GM19397 (cell line): ENCODE results near the gene RNF212.
A peak's percentile ranks its signal among the peaks of the same experiment; 100 is the strongest.

Experiments used
- ATAC-seq: cut with Tn5 transposase; IDR thresholded peaks from one replicate; pipeline ENCODE4 v1.9.1; 2021; ENCODE audit warnings: mild to moderate bottlenecking, moderate library complexity; ENCODE audit not compliant: unreplicated experiment

Gene RNF212

DNA sequence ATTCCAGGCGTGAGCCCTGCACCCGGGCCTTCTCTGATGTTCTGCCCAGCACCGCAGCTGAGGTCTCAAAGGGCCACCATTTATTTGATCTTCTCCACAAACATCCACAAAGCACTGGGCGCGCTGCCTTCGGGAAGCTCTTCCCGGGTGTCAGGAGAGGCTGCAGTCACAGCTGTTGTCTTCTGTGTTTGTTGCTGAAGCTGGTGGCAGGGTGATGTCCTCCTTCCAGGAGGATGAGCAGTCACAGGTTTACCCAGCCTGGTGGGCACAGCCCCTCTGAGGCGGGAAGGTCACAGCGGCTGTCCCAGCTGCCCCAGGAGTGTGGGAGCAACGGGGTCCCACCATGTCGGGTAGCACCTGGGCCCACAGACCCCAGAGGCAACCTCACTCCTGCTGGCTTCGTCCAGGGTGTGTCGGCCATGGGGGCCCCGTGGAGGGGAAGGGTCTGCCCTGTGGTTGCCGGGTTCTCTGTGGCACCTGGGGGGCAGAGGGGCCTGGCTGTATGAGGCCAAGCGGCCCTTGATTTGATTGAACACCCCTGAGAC lies 74.3 kb downstream of the RNF212 start:
- no peak for ATAC-seq

DNA sequence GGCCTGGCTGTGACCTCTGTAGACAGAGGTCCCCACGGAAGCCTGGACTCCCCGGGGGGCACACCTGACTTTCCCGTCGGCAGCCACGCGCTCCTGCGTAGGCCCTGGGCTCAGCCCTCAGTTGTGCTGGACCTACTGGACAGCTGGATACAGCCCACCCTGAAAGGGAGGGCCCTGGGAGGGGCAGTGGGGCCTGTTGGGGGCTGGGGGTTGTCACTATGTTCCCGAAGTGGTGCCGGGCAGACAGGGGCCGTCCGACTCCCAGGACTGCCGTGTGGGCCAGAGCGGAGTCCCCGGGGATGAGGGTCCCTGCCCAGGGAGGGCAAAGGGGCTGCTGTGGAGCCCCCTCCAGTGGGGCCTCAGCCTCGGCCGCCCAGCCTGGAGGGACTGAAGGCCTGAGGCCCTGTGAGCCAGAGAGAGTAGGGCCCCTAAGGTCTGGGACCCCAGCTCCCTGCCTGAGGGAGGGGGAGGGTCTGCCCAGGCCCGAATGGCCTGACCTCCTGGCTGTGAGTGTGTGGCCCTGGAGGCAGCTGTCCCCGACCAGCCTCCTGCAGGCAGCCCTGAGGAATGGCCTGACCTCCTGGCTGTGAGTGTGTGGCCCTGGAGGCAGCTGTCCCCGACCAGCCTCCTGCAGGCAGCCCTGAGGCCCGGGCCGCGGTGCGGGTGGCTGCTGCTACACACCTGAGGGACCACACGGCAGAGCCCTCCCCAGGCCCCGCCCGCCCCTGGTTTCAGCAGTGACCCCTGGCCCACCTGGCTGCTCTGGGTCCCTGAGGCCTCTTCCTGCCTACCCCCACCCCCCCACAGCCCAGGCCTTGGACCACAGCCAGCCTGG lies 76.2 kb downstream of the RNF212 start:
- ATAC-seq = no peak

DNA sequence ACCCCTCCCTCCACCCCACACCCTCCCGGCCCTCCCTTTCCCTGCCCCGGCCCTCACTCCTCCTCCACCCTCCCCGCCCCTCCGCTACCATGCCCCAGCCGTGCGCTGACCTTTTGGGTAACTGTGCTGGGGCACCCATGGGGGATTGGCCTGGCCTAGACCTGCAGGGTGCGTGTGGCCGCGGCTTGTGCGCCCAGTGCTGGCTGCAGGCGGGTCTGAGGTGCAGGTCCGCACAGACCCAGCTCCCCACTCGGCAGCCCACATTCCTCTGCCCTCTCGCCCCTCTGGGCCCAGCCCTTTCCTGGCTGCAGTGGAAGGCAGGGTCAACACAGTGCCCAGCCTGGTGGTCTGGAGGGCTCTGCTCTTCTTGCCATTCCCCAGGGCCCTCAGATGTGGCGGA lies 77.3 kb downstream of the RNF212 start:
- ATAC-seq = no peak

DNA sequence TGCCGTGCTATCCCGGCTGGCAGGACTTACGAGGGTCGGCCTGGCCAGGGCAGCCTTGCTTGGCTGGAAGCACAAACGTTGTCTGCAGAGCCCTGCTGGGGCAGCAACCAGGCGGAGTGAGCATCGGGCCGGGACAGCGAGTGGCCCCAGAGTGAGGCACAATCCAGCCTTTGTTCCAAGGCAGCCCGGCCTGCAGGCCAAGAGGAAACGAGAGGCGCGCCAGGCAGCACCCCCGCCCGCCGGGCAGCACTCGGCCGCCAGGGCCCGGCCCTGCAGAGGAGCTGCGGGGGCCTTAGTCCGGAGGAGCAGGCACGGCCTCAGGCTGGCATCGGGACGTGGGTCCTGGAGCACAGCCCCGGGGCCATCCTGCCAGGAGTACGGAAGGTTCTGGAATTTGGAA lies 77.9 kb downstream of the RNF212 start:
- no peak for ATAC-seq

DNA sequence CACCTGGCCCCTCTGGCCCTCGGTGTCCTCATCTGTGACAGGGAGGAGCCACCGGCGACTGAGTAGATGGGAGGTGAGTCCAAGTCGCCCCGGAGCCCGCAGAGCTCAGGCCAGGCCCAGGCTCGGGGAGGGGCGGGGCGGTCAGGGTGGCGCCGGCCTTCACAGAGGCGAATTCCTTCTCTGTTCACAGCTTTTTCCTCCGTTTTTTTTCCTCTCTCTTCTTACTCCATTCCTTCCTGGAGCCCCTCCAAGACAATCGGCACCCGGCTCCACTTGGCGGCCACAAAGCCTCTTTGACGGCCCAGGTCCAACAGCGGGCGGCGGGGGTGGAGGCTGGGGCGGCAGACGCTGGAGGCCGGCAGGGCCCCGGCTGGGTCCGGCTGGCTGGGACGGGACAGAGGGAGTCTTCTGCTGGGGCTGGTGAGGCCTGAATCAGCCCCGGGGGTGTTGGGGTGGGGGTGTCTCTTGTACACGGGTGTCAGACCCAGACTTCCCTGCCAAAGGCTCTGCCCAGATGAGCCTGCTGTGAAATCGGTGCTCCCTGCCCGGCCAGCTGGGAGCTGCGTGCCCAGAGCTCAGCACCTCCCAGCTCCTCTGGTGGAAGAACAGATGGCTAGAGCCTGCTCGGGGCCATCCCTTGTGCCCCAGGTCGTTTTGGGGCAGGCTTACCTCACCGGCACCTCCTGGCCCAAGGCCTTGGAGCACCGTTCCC lies 79.4 kb downstream of the RNF212 start:
- ATAC-seq = no peak

DNA sequence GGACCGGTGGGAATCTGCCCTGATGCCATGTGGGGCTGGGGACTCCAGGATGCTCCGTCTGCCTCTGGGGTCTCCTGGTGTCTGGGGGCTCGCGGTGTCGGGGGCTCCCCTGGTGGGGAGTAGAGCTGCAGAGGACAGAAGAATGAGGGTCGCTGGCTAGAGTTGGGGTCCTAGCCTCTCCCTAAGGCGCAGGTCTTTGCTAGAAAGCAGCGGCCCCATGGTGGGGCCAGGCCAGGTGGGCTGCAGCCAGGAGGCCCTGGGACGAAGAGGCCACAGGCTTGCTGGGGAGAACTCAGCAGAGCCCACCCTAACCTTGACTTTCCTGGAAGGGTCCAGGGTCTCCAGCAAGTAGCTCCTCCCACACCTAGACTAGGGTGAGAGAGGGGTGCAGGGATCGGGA lies 80.5 kb downstream of the RNF212 start:
- no peak for ATAC-seq

DNA sequence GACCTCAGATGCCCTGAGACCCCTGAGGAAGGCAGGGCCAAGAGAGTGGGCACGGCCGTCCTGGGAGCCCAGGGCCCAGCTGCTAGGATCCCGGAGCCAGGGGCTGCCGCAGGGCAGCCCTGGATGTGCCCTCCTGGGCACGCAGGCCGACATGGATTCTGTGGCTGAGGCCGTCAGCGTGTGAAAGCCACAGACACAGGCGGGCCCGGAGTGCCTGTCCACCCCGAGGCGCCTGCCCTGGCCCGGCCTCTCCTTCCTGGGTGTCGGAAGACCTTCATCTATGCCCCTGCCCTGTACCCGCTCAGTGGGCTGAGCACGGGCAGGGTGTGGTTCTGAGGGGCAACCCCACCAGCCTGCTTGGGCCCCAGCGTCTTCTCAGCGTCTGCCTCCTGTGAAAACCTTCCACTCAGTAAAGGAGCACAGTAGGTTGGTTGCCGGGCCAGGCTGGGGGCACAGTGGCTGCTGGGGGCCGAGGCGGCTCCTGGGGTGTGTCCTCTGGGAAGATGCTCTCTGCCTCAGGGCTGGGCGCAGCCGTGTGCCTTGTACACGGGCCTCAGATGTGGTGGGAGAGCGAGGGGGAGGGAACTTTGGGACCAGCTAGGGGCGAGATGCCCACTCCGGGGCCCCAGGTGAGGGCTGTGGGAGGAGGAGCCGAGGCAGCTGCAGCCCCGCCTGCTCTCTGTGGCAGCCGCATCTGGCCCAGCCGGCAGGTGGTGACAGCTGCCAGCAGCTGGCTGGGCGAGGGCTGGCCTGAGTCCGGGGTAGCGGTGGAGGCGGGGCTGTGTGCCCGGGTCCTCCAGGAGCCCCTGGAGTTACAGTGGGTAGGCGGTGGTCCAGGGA lies 81.2 kb downstream of the RNF212 start:
- no peak for ATAC-seq

DNA sequence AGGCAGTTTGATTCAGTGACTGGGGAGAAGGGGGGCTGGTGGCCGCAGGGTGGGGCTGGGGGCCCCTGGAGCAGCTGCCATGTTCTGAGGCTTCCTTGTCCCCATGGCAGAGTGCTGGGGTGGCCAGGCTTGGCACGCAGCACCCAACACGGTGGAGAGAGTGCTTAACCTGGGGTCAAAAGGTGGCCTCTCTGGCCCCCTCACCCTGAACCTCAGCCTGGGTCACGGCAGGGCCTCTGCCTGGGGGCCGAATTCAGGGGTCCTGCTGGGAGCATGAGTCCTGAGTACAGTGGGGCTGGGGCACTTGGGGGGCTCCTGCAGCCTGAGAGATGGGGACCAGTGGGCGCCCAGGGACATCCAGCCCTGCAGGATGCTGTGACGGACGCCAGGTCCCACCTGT lies 82.0 kb downstream of the RNF212 start:
- ATAC-seq = no peak

DNA sequence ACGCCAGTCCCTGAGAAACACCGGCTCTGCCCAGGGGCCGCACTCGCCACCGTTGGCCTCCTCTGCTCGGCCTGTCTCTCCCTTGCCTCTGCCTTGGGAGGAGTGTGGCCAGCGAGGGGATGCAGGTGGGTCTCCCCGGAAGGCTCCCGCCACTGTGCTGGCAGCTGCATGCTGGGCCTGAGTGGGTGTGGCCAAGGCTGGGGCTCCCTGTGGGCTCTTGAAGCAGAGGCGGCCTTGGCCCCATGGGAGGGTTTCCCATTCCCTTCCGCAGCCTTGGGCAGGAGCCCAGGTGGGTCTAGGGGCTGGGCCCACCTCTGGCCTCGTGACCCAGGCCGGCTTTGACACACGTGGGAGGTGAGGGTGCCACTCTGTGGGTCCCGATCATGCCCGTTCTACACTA lies 82.8 kb downstream of the RNF212 start:
- ATAC-seq = no peak

DNA sequence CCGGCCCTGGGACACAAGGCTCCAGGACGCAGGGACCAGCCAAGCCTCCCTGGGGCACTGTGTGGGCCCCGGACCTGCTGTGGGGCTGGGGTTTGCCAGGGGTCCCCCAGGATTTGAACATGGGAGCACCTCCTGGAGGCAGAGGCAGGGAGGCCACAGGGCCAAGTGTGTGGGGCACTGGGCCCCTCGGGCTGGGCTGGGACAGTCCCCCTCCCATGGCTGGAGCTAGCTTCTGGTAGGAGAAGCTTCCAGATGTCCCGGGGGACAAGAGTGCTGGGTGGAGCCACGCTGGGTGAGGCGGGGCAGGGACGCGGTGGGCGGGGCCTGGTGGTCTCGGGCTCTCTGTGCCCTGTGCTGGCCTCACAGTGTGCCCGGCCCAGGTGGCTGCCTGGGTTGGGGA lies 83.3 kb downstream of the RNF212 start:
- no peak for ATAC-seq

DNA sequence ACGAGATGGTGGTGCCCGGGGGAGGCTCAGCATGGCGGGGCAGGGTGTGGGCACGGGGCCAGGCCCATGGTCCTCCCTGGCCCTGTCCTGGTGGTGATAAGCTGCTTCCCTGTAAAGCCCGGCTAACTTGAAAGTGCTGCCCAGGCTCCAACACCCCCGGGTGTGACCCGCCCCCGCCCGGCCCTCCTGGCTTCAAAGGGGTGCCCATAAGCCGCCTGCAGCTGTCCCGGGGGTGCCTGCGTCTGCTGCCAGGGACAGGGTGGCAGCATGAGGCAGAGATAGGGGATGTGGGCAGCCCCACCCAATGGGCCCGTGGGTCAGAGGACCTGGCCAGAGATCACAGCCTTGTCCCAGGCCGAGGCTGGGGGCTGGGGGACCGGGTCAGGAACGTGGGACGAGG lies 83.8 kb downstream of the RNF212 start:
- ATAC-seq = no peak

DNA sequence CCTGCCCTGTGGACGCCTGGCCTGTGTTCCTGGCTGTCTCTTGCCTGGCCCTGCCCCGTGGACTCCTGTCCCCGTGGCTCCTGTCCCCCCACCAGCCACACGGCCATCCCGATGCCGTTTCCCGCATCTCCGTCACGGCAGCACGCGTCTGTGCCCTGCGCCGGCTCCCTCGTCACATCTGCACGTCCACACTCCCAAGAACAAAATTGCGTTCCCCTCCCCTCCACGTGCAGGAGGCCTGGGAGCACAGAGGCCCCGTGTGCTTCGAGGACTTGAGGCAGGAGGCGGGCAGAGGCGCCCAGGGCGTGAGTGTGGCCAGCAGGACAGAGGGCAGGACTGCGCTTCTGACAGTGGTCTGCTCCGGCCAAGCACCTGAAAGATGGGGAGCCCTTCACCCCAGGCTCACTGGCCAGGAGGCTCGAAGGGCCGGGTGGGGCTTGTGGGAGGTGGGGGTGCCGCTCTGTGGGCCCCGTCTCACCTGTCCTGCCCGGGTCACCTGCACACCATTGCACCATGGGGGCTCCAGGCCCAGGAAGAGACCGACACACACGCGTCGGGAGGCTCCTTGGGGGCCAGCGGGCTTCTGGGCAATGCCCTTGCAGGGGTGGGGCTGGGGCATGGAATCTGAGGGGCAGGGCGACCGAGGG lies 84.7 kb downstream of the RNF212 start:
- no peak for ATAC-seq

DNA sequence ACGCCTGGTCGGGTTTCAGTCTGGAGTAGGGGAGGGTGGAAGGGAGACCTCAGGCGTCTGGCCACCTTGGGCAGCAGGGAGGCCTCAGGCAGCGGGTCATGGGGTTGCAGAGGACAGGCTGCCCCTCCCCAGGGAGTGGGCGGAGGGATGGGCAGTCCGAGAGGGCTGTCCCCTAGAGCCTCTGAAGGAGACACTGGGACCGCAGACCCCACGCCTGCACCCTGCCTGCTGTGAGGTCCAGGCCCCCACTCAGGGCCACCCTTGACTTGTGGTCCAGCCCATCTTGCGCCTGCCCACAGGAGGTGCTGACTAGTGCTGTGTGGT lies 85.5 kb downstream of the RNF212 start:
- ATAC-seq = no peak

DNA sequence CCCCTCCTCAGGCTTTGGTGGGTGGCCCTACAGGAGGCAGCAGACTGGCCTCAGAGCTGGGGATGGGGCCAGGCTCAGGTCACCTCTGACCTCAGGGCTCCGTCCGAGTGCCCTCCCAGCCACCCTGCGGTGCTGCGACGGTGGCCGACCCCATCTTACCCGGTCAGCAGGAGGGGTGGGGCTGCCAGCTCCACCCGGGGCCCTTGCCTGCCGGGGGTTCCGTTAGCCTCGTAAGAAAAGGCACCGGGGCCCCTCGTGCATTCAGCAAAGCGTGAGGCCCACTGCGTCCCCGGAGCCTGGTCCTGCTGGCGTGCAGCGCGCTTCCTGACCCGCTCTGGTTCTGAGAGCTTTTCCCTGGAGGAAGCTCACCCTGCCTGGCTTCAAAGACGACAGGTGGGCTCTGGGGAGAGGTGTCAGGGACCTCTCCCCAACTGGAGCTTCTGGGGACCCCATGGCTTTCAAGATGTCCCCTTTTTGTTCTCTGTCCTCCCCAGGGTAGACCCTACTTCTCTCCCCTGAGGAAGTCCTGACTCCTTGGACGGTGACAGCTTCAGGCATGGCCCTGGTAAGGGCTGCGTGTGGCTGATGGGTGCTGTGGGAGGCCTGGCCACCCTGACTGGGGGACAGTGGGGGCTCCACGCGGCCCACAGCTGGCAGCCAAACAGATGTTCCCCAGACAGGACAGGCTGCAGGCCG lies 86.0 kb downstream of the RNF212 start:
- no peak for ATAC-seq

DNA sequence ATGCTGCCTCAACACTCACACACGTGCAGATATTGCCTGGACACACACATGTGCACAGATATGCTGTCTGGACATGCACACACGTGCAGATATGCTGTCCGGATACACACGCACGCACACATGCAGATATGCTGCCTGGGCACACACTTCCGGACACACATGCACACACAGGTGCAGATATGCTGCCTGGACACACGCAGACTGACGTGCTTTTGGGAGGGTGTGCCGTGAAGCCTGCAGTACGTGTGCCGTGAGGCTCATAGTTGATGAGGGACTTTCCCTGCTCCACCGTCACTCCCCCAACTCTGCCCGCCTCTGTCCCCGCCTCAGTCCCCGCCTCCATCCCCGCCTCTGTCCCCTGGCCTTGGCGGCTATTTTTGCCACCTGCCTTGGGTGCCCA lies 87.2 kb downstream of the RNF212 start:
- peak; percentile 61 for ATAC-seq

DNA sequence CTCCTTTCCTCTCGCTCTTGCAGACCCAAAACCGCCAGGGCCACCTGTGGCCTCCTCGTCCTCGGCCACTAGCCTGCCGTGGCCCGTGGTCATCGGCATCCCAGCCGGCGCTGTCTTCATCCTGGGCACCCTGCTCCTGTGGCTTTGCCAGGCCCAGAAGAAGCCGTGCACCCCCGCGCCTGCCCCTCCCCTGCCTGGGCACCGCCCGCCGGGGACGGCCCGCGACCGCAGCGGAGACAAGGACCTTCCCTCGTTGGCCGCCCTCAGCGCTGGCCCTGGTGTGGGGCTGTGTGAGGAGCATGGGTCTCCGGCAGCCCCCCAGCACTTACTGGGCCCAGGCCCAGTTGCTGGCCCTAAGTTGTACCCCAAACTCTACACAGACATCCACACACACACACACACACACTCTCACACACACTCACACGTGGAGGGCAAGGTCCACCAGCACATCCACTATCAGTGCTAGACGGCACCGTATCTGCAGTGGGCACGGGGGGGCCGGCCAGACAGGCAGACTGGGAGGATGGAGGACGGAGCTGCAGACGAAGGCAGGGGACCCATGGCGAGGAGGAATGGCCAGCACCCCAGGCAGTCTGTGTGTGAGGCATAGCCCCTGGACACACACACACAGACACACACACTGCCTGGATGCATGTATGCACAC lies 88.3 kb downstream of the RNF212 start:
- no peak for ATAC-seq

DNA sequence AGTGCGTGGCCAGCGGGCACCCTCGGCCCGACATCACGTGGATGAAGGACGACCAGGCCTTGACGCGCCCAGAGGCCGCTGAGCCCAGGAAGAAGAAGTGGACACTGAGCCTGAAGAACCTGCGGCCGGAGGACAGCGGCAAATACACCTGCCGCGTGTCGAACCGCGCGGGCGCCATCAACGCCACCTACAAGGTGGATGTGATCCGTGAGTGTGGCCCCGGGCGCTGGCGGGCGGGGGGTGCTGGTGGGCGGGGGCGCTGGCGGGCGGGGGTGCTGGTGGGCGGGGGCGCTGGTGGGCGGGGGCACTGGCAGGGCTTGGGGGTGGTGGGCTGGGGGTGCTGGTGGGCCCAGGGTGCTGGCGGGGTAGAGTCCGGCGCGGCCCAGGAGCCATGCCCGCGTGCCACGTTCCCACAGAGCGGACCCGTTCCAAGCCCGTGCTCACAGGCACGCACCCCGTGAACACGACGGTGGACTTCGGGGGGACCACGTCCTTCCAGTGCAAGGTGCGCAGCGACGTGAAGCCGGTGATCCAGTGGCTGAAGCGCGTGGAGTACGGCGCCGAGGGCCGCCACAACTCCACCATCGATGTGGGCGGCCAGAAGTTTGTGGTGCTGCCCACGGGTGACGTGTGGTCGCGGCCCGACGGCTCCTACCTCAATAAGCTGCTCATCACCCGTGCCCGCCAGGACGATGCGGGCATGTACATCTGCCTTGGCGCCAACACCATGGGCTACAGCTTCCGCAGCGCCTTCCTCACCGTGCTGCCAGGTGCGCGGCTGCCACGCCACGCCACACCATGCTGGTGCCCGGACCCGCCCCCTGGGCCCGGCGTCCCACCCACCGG lies 89.2 kb downstream of the RNF212 start:
- ATAC-seq = no peak

DNA sequence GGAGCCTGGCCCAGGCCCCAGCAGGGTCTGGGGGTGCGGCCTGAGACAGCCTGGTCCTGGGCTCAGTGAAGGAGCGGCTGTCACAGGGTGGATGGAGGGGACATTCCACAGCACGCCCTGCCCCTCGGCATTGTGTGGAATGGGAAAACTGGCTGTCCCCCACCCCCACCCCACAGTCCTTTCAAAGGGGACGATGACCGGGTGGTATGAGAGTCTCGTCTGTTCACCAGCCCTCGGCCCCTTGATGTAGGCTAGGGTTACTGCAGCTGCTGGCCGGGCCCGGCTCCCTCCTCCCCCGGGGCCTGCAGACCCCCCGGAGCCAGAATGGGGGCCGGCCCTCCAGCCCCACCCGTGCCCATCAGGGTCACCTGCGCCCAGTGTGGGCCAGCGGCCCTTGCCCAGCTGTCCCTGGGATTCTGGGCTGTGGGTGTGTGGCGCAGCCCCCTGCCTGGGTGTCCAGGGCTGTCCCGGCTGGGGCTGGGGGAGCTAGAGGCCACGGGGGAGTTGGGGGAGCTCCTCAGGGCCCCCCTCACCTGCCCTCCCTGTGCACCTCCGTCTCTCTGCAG lies 90.2 kb downstream of the RNF212 start:
- no peak for ATAC-seq

DNA sequence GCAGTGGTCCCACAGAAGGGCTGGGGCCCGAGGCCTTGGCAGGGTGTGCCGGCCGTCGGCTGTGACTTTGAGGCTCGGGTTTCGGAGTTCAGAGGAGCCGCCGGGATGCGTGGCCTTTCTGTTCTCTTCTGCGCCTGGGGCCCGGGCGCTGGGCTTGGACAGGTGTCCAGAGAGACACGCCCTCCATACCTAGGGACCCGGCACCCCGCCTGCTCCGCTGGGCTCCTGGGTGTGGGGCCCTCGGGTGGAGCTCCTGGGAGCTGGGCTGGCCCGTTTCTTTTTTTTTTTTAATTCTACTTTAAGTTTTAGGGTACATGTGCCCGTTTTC lies 90.7 kb downstream of the RNF212 start:
- ATAC-seq = no peak
